DMS 273 (cell line): ENCODE measurements around the gene SBF2.

Experiments used
- DNase-seq: peaks from one replicate; lab custom pipeline; 2025; ENCODE audit not compliant: unreplicated experiment; lab: John Stamatoyannopoulos, UW

SBF2 gene

DNA sequence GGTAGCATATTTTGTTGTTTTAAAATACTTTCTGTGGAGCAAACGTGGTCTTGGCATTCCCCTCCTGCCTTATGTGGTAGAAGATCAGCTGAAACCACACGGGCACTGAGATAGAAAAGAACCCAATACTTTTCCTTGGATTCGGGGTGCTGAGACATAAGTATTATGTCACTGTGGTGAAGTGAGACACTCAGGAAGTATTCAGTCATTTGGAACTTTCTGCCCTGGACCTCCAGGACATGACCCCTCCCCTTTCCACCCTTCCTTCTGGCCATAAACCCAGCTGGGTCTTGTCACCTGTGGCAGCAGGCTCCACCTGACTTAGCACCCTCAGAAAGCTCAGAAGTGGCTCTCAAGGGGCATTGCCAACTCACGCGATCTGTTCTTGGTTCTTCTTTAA is 506.8 kb downstream of the SBF2 start:
- no peak for DNase-seq

DNA sequence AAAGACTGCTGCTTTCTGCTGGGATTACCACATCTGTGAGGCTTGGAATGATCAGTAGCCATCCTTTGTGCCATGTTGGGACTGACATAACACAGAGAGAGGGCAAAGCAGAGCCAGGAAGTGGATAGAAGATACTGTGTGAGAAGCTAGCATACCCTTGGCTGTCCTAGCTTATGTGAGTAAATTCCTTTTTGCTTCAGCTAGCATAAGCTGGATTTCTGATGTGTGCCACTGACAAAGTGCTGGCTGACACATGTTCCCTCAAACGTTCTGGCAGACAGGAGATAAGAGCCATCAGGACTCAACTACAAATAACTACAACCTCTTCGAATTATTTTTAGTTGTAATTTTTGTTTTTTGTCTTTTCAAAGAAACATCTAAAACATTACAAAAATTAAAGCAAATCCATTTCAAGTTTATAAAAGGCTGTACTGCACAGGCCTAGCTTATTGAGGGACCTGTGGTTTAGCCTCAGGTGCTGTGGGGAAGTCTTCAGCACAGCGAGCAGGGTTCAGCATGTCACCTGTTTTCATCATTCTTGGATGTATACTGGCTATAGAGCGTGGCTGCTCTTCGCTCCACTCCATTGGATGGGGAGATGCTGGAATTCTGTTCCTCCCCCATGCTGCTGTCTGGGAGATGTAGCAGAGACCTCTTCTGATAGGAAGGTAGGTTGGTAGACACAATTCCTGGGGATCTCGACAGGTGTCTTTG is 509.3 kb downstream of the SBF2 start:
- no peak for DNase-seq

DNA sequence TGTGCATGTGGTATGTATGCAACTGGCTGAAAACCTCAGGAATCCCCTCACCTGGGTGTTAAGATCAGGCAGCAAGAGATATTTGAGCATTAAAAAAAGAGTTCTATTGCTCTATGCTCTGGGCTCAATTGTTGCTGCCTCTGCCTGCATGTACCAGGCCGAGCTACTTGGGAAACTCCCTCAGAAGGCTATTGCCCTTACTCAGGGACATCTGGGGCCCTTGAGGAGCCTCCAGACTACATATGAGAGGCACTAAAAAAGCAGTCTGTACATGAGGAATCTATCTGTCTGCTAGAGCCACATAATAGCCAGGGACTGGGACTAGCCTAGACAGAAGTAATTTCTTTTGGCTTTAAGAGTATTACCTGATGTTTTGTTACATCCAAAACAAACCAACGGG is 510.0 kb downstream of the SBF2 start:
- DNase-seq = no peak

DNA sequence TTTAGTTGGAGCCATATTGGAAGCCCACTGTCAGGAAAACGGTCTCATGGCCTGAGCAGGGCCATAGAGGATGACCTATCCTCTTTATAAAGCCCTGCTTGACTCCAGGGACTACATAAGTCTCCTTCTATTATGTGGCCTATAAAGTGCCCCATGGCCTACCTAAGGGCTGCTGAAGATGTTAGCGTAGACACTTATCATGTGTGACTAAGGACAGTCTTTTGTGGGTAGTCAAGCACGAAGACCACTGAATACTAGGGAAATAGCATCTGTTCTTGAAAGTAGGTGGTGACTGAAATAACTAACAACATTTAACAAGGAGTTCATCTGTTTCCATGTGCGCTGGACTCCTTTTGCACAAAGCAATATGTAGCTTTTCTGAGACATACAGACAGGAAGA is 513.1 kb downstream of the SBF2 start:
- no peak for DNase-seq

DNA sequence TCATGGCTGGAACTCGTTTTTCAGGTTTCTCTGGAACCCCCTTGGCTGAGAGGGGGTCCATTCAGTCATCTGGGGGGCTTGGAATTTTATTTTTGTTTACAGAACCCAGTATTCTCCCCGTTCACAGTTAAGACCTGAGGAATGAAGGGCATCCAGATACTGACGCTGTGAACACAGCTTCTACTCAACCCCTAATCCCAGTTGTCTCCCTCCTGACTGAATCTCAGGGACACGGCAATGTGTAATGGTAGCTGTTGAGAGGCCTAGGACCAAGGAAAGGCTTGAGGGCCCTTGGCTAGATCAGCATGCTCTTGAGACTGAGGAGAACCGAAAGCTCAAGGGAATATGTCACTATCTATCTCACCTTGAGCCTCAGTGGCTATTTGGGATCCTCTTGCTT is 516.5 kb downstream of the SBF2 start:
- DNase-seq = no peak

DNA sequence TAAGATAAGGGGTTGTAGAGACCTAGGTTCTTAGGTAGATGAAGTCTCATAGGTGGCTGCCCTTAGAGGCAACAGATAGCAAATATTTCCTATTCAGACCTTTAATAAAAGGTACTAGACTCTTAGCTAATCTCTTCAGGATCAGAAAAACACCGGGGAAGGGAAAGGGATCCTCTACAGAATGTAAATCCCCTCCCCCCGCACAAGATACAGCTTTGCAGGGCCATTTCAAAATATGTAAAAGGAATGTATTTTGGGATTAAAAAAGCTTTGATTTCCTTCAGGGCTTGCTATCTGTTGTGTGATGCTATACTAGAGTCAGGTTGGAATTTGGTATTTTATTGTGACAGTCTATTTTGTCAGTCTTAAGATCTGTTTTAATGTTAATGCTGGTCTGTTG is 517.0 kb downstream of the SBF2 start:
- no peak for DNase-seq

DNA sequence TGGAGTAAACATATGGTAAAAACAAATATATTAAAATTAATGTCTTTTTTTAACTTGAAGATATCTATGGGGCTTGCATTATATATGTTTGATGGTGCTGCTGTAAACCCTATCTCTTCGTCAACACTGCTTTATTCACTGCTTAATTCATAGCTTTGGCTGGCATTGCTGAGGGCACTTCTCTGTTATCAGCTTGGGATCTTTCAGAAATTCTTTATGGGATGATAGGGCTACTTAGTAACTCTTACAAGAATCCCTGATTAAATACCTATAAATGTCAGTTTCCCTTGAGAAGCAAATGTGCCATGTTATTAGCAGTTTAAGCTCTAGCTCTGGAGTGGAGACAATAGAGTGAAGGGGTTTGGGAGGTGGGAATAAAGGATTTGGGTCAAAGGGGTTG is 517.8 kb downstream of the SBF2 start:
- no peak for DNase-seq

DNA sequence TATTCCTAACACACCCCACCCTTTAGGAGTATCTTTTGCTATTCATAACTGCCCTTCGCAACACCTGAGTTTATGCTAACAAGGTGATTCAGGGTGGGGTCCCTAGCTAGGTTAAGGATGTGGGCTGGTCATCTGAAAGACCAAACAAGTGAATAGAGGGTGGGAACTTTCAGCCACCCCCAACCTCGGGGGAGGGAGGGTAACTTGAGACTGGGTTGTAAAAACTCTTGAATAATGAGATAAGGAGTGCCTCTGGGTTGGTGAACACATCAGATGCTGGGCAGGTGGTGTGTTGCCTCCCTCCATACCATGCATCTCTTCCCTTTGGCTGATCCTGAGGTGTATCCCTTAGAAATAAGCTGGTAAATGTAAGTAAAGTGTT is 518.6 kb downstream of the SBF2 start:
- DNase-seq = no peak

DNA sequence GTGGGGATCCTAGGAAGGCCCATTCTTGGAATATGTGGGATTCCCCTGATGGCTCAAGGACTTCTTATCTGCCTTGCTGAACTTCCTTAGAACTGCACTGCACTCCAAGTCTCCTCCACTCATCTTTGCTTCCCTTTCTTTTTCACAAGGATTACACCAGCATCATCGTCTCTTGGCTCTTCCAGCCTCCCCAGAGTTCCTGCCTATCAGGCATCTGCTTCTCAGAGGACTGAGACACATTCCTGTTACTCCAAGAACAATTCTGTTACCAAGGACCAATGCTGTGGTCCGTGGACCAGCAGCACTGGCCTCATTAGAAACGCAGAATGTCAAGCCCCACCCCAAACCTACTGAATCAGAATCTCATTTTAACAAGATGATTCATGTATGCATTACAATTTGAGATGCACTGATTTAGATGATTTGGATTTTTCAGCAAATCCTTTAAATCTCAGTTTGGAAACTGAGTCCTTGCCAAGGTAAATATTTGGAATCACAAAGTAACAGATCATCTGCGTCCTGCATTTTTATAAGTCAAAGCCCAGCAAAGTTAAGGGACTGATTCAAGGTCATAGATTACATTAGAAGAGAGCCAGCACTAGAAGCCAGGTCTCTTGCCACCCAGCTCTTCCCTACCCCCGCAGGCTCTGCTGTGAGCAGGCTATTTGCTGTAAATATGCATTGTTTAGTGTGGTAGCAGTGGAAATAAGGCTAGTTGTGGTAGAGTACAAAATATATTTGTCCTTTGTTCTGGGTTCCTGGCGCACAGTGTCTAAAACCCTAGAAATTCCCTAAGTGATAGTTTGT is 519.2 kb downstream of the SBF2 start:
- no peak for DNase-seq

DNA sequence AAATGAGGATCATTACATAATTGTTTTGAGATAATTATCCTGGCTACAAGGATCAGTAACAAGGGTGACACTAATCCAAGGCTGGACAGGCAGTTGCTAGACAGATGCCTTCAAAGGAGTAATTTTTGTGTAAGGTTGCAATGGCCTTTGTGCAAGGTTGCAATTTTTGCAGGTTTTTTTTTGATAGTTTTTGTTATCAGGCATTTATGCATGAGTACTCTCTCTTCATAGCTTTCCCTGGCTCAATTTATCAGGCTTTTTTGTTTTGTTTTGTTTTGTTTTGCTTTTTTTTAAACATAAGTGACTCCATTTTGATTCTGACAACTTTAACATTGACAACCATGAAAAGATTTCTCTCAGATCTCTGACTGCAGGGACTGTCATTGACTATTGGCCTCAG is 519.9 kb downstream of the SBF2 start:
- no peak for DNase-seq

DNA sequence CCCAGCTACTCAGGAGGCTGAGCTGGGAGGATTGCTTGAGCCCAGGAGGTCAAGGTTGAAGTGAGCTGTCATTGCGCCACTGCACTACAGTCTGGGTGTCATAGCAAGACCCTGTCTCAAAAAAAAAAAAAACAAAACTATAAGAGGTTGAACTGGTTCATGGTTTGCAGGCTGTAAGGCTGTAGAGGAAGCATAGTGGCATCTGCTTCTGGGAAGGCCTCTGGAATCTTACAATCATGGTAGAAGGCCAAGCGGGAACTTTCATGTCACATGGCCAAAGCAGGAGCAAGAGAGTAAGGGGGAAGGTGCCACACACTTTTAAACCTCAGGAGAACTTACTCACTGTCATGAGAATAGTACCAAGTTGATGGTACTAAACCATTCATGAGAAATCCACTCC is 520.5 kb downstream of the SBF2 start:
- DNase-seq = no peak

DNA sequence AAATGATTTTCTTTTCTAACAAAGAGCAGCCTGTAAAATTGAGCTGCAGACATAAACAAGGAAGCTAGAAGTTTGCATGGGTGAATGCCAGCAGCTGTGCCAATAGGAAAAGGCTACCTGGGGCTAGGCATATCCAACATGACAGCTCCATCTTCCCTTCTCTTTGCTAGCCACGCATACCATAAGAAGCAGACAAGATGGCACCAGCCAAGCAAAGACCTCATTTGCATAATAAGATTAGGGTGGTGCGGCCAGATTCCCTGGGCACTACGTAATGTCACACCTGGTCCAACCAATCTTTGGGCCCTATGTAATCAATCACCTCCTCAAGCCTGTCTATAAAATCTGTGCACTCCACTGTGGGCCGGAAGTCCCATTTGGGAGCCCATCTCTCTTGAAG is 521.8 kb downstream of the SBF2 start:
- no peak for DNase-seq

DNA sequence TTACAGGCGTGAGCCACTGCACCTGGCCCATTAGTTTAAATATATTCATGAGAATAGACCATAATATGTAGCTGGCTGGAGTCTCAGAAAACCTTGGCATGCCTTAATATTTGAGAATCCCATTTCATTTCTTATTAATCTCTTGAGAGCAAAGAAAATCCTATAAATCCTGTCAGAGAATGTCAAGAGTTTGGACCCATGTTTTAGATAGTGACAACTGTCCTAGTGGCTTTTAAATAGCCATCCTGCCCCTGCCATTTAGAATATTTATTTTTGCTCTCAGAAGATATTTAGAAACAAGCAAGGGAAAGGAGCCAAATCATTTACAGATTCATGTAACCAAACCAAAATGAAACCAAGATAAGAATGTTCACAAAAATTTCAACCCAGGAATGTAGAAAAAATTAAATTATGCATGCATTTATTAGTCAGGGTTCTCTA is 522.9 kb downstream of the SBF2 start:
- DNase-seq = peak; percentile 4

DNA sequence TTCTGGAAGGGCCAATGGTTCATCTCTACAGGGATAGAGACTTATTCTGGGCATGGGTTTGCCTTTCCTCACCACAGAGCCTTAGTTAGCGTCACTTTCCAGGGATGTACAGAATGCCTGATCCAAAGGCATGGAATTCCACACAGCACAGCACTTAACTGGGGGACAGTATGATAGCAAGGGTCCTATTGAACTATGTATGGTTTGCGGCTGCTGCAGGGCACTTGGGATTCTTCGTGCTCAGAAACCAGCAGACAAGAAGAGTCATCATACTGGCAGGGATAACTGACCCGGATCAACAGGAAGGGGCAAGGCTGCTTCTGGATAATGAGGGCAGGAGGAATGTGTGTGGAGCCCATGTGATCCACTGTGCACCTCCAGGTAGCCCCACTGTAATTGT is 524.4 kb downstream of the SBF2 start:
- DNase-seq = no peak

DNA sequence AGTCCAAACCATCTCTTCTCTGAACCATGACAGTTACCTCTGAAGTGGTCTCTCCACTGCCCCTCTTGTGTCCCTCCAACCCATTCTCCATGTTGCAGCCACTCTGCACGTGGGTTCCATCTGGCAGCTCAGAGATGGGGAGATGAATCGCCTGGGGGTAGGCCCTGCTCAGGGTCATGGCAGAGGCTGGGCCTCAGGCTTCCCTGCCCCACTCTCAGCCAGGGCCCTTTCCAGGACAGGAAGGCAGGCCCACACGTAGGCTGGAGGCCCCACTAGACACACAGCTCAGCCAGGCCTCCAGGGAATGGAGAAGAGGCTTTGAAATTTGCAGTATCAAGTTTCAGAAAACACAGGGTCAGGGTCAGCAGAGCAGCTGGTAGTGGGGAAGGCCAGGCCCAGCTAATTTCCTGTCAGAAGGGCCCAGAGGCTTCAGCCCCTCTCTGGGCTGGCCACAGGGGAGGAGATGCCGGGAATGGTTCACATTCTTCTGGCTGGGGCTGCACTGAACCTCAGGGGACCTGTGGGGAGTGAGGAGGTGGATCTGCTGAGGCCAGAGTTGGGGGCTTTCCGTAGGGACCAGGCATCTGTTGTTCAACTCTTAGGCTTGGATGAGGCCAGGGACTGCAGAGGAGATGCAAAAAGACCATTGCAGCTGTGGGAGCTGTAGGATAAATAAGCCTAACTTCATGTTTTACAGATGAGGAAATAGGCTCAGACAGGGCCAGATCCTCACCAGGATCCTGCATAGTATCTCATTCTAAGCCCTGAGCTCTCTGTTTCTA is 528.5 kb downstream of the SBF2 start:
- DNase-seq = peak; percentile 27

DNA sequence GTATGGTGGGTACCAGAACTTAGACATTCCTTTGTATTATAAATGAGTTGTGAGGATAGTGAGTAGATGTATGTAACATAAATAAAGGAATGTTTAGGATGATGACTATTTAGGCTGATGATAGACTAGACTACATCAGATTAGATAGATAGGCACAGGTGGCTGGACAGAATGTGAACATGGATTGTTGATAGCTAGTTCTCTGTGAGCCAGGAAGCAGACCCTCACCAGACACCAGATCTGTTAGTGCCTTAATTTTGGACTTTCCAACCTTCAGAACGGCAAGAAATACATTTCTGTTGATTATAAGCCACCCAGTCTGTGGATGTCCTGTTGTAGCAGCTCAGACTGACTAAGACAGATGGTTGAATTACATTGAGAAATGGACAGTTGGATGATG is 530.7 kb downstream of the SBF2 start:
- DNase-seq = no peak

DNA sequence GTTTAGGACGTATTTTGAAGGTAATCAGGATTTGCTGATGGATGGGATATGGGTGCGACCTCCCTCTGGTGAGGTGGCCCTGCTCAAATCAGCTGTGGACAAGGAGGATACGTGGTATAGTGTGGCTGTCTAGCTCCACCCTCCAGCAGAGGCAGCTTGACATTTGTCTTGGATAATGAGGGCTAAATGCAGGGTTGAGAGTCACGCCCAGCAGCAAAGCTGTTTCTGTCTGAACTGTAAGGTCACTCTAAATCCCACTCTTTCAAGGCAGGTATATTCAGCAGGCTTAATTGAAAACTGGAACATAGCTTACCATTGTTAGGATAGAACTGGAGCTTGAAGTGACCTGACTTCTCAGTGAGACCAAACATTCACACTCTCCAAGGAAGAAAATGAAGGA is 531.5 kb downstream of the SBF2 start:
- DNase-seq = no peak

DNA sequence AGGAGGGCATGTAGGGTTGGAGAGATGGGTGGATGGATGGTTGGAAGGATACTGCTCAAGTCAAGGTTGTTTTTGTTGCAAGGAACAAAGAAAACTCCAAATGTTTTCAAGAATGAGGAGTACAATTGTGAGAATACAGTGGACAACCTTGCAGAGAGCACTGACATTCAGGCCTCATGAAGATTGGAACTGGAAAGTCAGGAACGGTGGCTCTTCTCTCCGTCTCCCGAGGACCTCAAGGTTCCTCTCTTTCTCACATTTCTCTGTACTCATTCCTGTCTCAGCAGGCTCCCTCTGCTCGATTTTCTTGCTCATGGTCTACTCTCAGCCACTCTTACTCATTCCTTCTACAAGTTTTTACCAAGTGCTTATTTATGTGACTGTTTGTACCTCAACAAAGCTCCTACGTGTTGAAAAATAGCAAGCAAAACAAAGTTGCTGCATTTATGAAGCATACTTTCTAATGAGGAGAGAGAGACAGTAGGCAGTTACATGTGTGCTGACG is 532.5 kb downstream of the SBF2 start:
- no peak for DNase-seq

DNA sequence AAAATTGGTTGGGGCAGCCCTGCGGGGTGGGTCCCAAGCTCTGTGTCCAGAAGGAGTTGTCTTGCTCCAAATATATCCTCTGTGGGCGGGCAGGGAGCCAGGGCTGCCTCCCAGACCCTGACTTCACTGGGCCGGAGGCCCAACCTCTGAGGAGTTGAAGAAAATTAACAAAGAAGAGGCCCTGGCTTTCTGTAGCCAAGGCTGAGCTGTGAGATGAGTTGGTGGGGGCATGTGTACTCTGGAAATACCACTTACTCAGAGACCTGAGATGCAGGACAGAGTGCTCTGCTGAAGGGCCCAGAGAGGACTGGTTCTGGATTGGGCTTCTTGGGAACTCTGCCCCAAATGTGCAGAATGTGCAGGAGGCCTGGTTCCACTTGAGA is 533.8 kb downstream of the SBF2 start:
- peak; percentile 66 for DNase-seq

DNA sequence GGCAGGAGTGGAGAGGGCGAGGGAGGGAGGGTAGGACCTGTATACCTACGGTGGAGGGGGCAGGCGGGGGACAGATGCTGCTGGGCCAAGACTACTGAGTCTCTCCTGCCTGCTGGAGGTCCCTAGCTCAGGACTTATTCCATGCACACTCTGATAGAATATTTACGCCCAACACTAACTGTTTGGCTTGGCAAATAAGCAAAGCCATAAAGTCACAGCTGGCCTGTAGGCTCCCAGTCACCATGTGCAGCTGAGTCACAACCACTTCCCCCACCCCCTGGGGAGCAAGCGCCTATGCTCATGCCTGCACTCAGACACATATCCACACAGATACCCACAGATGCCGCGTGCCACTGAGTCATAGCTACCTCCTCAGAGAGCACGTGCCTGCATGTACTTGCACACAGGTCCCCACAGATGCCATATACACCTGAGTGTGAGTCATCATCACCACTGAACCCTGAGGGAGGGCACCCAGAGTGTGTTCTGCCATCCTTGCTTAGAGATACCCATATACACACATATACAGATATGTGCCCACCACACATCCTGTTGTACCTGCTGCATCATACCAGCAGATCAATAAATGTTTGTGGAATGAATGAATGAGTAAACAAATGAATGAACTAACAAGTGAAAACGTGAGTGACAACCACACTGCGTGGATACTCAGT is 534.4 kb downstream of the SBF2 start:
- peak; percentile 88 for DNase-seq
